SK-N-SH treated with all-trans-retinoic acid at 6 μM for 48 hours (cell line): Measurements from ENCODE around the gene SIDT1.

Experiments used
- ATAC-seq: fragments of 200-7000 bp; cut with Tn5 transposase; 3 replicates; pipeline ENCODE4 v1.9.1; 2020; ENCODE audit warnings: mild to moderate bottlenecking, moderate library complexity
- BACH2 ChIP-seq: fragments of 250-450 bp; sonication (Bioruptor Pico); IDR thresholded peaks from 2 replicates; pipeline ENCODE4 v1.9.0; 2021; ENCODE audit warnings: mild to moderate bottlenecking, borderline replicate concordance
- ESRRG ChIP-seq: fragments of 250-450 bp; sonication (Bioruptor Pico); IDR thresholded peaks from 2 replicates; pipeline ENCODE4 v1.6.1; 2021; ENCODE audit warnings: mild to moderate bottlenecking
- GLIS3 ChIP-seq: fragments of 250-450 bp; sonication (Bioruptor Pico); IDR thresholded peaks from 2 replicates; pipeline ENCODE4 v1.5.0; 2020; ENCODE audit warnings: mild to moderate bottlenecking, moderate library complexity
- ISL1 ChIP-seq: fragments of 250-450 bp; sonication (Bioruptor Pico); IDR thresholded peaks from 2 replicates; pipeline ENCODE4 v2.1.2; 2022; ENCODE audit warnings: mild to moderate bottlenecking, moderate library complexity
- OSR1 ChIP-seq: fragments of 250-450 bp; sonication (Bioruptor Pico); IDR thresholded peaks from 2 replicates; pipeline ENCODE4 v1.8.0; 2022; ENCODE audit warnings: moderate library complexity, mild to moderate bottlenecking, inconsistent platforms
- PPARA ChIP-seq: fragments of 250-450 bp; sonication (Bioruptor Pico); IDR thresholded peaks from 2 replicates; pipeline ENCODE4 v1.5.0; 2020; ENCODE audit warnings: mild to moderate bottlenecking, borderline replicate concordance
- RARB ChIP-seq: fragments of 250-450 bp; sonication (Bioruptor Pico); IDR thresholded peaks from 2 replicates; pipeline ENCODE4 v1.8.0; 2021; ENCODE audit warnings: mild to moderate bottlenecking, moderate library complexity
- SNAI2 ChIP-seq: fragments of 250-450 bp; sonication (Bioruptor Pico); IDR thresholded peaks from 2 replicates; pipeline ENCODE4 v1.5.0; 2020; ENCODE audit warnings: mild to moderate bottlenecking, moderate library complexity
- TCF4 ChIP-seq: fragments of 250-450 bp; sonication (Bioruptor Pico); IDR thresholded peaks from 2 replicates; pipeline ENCODE4 v1.8.0; 2021; ENCODE audit warnings: mild to moderate bottlenecking, moderate library complexity, borderline replicate concordance
- ZC3H10 ChIP-seq: fragments of 250-450 bp; sonication (Bioruptor Pico); IDR thresholded peaks from 2 replicates; pipeline ENCODE4 v1.5.1; 2021; ENCODE audit warnings: mild to moderate bottlenecking, moderate library complexity
- ZFP3 ChIP-seq: fragments of 250-450 bp; sonication (Bioruptor Pico); IDR thresholded peaks from 2 replicates; pipeline ENCODE4 v1.5.0; 2020; ENCODE audit warnings: mild to moderate bottlenecking, moderate library complexity
- ZFP30 ChIP-seq: fragments of 450-650 bp; formaldehyde crosslinking; IDR thresholded peaks from 2 replicates; pipeline ENCODE4 v1.5.0; 2022; ENCODE audit warnings: mild to moderate bottlenecking, moderate library complexity
- ZNF565 ChIP-seq: fragments of 450-650 bp; formaldehyde crosslinking; conservative IDR thresholded peaks from 2 replicates; pipeline ENCODE4 v1.5.0; 2020; ENCODE audit warnings: low read depth, mild to moderate bottlenecking, moderate library complexity
- ZNF70 ChIP-seq: fragments of 450-650 bp; formaldehyde crosslinking; IDR thresholded peaks from 2 replicates; pipeline ENCODE4 v1.5.0; 2020; ENCODE audit warnings: mild to moderate bottlenecking, moderate library complexity
- TF ChIP-seq, protein P1 (sequence below): fragments of 250-450 bp; sonication (Bioruptor Pico); IDR thresholded peaks from 2 replicates; pipeline ENCODE4 v1.5.1; 2021; ENCODE audit warnings: mild to moderate bottlenecking, moderate library complexity
- TF ChIP-seq, protein P2 (sequence below): fragments of 250-450 bp; sonication (Bioruptor Pico); IDR thresholded peaks from 2 replicates; pipeline ENCODE4 v1.5.1; 2020; ENCODE audit warnings: low read depth, mild to moderate bottlenecking, moderate library complexity
- TF ChIP-seq, protein P3 (sequence below): fragments of 250-450 bp; sonication (Bioruptor Pico); IDR thresholded peaks from 2 replicates; pipeline ENCODE4 v1.8.0; 2020; ENCODE audit warnings: mild to moderate bottlenecking, moderate library complexity, borderline replicate concordance
- TF ChIP-seq, protein P4 (sequence below): fragments of 250-450 bp; sonication (Bioruptor Pico); IDR thresholded peaks from 2 replicates; pipeline ENCODE4 v1.5.0; 2020; ENCODE audit warnings: mild to moderate bottlenecking, moderate library complexity
- TF ChIP-seq, protein P5 (sequence below): fragments of 250-450 bp; sonication (Bioruptor Pico); IDR thresholded peaks from 2 replicates; pipeline ENCODE4 v1.8.0; 2021; ENCODE audit warnings: low read depth, mild to moderate bottlenecking, moderate library complexity, borderline replicate concordance

Gene SIDT1

DNA sequence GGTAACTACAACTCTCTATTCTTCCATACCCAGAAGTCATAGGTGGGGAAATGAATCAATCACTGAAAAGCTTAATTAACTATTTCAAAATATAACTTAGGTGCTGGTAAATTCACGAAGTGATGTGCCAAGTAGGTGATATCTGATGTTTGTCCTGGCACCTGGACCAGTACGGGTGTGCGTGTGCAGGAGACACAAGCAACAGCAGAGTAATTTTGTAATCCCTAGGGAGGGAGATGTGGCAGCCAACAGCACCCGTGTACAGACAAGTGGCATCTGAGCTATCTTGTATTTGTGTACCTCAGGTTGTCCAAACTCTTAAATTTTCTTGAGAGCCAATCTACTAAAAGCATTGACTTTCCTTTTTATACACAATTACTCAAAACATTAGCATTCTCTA, 141.2 kb downstream of the SIDT1 start:
- no peak for ATAC-seq
- no peak for TF ChIP-seq ZFP3 (CRISPR knock-in tag)
- no peak for TF ChIP-seq ZNF70 (CRISPR knock-in tag)
- no peak for TF ChIP-seq OSR1 (CRISPR knock-in tag)
- TF ChIP-seq ESRRG = no peak
- TF ChIP-seq GLIS3 (CRISPR knock-in tag) = no peak
- TF ChIP-seq, protein P1, sequence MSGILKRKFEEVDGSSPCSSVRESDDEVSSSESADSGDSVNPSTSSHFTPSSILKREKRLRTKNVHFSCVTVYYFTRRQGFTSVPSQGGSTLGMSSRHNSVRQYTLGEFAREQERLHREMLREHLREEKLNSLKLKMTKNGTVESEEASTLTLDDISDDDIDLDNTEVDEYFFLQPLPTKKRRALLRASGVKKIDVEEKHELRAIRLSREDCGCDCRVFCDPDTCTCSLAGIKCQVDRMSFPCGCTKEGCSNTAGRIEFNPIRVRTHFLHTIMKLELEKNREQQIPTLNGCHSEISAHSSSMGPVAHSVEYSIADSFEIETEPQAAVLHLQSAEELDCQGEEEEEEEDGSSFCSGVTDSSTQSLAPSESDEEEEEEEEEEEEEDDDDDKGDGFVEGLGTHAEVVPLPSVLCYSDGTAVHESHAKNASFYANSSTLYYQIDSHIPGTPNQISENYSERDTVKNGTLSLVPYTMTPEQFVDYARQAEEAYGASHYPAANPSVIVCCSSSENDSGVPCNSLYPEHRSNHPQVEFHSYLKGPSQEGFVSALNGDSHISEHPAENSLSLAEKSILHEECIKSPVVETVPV (CRISPR knock-in tag) = no peak
- TF ChIP-seq SNAI2 (CRISPR knock-in tag) = no peak
- no peak for TF ChIP-seq BACH2 (CRISPR knock-in tag)
- TF ChIP-seq RARB (CRISPR knock-in tag) = no peak
- TF ChIP-seq, all 23 proteins: peak for 0

DNA sequence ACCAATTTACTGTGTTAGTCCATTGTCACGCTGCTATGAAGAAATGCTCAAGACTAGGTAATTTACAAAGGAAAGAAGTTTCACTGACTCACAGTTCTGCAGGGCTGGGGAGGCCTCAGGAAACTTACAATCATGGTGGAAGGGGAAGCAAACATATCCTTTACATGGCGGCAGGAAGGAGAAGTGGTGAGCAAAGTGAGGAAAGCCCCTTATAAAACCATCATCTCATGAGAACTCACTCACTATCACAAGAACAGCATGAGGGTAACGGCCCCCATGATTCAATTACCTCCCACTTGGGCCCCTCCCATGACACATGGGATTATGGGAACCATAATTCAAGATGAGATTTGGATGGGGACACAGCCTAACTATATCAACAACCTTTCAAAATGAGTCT, 143.9 kb downstream of the SIDT1 start:
- TF ChIP-seq, protein P2, sequence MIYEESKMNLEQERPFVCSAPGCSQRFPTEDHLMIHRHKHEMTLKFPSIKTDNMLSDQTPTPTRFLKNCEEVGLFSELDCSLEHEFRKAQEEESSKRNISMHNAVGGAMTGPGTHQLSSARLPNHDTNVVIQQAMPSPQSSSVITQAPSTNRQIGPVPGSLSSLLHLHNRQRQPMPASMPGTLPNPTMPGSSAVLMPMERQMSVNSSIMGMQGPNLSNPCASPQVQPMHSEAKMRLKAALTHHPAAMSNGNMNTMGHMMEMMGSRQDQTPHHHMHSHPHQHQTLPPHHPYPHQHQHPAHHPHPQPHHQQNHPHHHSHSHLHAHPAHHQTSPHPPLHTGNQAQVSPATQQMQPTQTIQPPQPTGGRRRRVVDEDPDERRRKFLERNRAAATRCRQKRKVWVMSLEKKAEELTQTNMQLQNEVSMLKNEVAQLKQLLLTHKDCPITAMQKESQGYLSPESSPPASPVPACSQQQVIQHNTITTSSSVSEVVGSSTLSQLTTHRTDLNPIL (CRISPR knock-in tag) = no peak
- TF ChIP-seq PPARA (CRISPR knock-in tag) = no peak
- no peak for TF ChIP-seq ZFP30 (CRISPR knock-in tag)
- TF ChIP-seq, protein P1 (CRISPR knock-in tag) = no peak
- TF ChIP-seq TCF4 = no peak
- no peak for ATAC-seq

DNA sequence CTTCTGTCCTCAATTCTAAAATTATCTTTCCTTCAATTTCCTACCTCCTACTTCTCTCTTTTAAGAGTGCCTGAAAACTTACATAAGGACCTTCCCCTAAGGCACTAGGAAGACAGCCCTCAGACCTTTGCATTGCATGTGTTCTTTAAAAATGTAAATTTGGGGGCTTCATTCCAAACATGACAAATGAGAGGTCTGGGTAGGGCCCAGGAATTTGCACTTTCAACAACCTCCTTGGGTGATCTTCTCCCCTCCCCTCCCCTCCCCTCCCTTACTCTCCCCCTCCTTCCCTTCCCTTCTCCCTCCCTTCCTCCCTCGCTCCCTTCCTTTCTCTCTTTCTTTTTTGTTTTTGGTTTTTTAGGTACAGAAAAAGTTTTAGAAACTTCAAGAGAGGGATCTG, 145.4 kb downstream of the SIDT1 start:
- no peak for ATAC-seq
- TF ChIP-seq ZNF70 (CRISPR knock-in tag) = no peak
- no peak for TF ChIP-seq TCF4
- no peak for TF ChIP-seq ESRRG
- no peak for TF ChIP-seq OSR1 (CRISPR knock-in tag)
- TF ChIP-seq PPARA (CRISPR knock-in tag) = no peak
- TF ChIP-seq, protein P3, sequence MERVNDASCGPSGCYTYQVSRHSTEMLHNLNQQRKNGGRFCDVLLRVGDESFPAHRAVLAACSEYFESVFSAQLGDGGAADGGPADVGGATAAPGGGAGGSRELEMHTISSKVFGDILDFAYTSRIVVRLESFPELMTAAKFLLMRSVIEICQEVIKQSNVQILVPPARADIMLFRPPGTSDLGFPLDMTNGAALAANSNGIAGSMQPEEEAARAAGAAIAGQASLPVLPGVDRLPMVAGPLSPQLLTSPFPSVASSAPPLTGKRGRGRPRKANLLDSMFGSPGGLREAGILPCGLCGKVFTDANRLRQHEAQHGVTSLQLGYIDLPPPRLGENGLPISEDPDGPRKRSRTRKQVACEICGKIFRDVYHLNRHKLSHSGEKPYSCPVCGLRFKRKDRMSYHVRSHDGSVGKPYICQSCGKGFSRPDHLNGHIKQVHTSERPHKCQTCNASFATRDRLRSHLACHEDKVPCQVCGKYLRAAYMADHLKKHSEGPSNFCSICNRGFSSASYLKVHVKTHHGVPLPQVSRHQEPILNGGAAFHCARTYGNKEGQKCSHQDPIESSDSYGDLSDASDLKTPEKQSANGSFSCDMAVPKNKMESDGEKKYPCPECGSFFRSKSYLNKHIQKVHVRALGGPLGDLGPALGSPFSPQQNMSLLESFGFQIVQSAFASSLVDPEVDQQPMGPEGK (CRISPR knock-in tag) = no peak
- no peak for TF ChIP-seq ZFP30 (CRISPR knock-in tag)
- TF ChIP-seq GLIS3 (CRISPR knock-in tag) = no peak
- no peak for TF ChIP-seq ZC3H10 (CRISPR knock-in tag)
- TF ChIP-seq, protein P4, sequence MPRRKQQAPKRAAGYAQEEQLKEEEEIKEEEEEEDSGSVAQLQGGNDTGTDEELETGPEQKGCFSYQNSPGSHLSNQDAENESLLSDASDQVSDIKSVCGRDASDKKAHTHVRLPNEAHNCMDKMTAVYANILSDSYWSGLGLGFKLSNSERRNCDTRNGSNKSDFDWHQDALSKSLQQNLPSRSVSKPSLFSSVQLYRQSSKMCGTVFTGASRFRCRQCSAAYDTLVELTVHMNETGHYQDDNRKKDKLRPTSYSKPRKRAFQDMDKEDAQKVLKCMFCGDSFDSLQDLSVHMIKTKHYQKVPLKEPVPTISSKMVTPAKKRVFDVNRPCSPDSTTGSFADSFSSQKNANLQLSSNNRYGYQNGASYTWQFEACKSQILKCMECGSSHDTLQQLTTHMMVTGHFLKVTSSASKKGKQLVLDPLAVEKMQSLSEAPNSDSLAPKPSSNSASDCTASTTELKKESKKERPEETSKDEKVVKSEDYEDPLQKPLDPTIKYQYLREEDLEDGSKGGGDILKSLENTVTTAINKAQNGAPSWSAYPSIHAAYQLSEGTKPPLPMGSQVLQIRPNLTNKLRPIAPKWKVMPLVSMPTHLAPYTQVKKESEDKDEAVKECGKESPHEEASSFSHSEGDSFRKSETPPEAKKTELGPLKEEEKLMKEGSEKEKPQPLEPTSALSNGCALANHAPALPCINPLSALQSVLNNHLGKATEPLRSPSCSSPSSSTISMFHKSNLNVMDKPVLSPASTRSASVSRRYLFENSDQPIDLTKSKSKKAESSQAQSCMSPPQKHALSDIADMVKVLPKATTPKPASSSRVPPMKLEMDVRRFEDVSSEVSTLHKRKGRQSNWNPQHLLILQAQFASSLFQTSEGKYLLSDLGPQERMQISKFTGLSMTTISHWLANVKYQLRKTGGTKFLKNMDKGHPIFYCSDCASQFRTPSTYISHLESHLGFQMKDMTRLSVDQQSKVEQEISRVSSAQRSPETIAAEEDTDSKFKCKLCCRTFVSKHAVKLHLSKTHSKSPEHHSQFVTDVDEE (CRISPR knock-in tag) = no peak
- TF ChIP-seq ISL1 (CRISPR knock-in tag) = no peak
- no peak for TF ChIP-seq ZNF565 (CRISPR knock-in tag)
- TF ChIP-seq, protein P5, sequence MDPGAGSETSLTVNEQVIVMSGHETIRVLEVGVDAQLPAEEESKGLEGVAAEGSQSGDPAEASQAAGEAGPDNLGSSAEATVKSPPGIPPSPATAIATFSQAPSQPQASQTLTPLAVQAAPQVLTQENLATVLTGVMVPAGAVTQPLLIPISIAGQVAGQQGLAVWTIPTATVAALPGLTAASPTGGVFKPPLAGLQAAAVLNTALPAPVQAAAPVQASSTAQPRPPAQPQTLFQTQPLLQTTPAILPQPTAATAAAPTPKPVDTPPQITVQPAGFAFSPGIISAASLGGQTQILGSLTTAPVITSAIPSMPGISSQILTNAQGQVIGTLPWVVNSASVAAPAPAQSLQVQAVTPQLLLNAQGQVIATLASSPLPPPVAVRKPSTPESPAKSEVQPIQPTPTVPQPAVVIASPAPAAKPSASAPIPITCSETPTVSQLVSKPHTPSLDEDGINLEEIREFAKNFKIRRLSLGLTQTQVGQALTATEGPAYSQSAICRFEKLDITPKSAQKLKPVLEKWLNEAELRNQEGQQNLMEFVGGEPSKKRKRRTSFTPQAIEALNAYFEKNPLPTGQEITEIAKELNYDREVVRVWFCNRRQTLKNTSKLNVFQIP (CRISPR knock-in tag) = no peak
